PC-9 (cell line): ENCODE data around the gene LIPE. TPM values are rescaled to one million over a fixed set of nuclear protein-coding genes. Genes with fewer than 3 reads are reported as not detected.

Experiments
- BruUV-seq: library from RNA; stranded (reverse); fragments of 400-500 nt; replicated peaks from 2 replicates; lab custom pipeline; 2021; lab: Mats Ljungman, UMichigan
- CTCF ChIA-PET: fragments of 300-600 bp; sonication (Branson Sonifier 250); formaldehyde crosslinking; loops from one replicate; lab custom pipeline; 2022; ENCODE audit warnings: antibody characterized with exemption; lab: Charles Lee
- POLR2A ChIA-PET: fragments of 300-600 bp; sonication (Branson Sonifier 250); formaldehyde crosslinking; loops from one replicate; lab custom pipeline; 2022; ENCODE audit warnings: antibody characterized with exemption; ENCODE audit not compliant: unreplicated experiment; lab: Charles Lee
- DNase-seq, 2 experiments: peaks; one replicate each; pipeline versions ENCODE4 v3.0.0 to v3.0.0-alpha.2; 2015 to 2022; ENCODE audit warnings: mixed read lengths in 1 of 2
- H2AFZ ChIP-seq: fragments of 200-600 bp; sonication (generic); 2 replicates; pipeline ENCODE4 v1.8.1; 2017; ENCODE audit warnings: antibody characterized with exemption
- H3F3A ChIP-seq: fragments of 200-600 bp; sonication (generic); 2 replicates; pipeline ENCODE4 v1.8.1; 2017; ENCODE audit warnings: antibody characterized with exemption, mild to moderate bottlenecking, low read depth; ENCODE audit not compliant: insufficient read depth
- H3K27ac ChIP-seq: fragments of 200-600 bp; sonication (generic); 2 replicates; pipeline ENCODE4 v1.6.1; 2016; ENCODE audit warnings: mixed run types
- H3K27me3 ChIP-seq: fragments of 200-600 bp; sonication (generic); 2 replicates; pipeline ENCODE4 v1.6.1; 2016; ENCODE audit warnings: low read depth, mixed run types; ENCODE audit not compliant: insufficient read depth
- H3K36me3 ChIP-seq: fragments of 200-600 bp; sonication (generic); 2 replicates; pipeline ENCODE4 v1.6.1; 2016; ENCODE audit warnings: low read depth, mixed run types
- H3K4me1 ChIP-seq: fragments of 200-600 bp; sonication (generic); replicated peaks from 2 replicates; pipeline ENCODE4 v1.6.1; 2016; ENCODE audit warnings: mixed run types; ENCODE audit not compliant: insufficient read depth
- H3K4me2 ChIP-seq: fragments of 200-600 bp; sonication (generic); 2 replicates; pipeline ENCODE4 v1.6.1; 2017; ENCODE audit warnings: mixed run types
- H3K4me3 ChIP-seq: fragments of 200-600 bp; sonication (generic); 2 replicates; pipeline ENCODE4 v1.6.1; 2016; ENCODE audit warnings: mixed run types
- H3K79me2 ChIP-seq: fragments of 200-600 bp; sonication (generic); 2 replicates; pipeline ENCODE4 v1.6.1; 2017; ENCODE audit warnings: low read depth, mixed run types
- H3K9me2 ChIP-seq: fragments of 200-600 bp; sonication (generic); 2 replicates; pipeline ENCODE4 v1.8.1; 2017; ENCODE audit warnings: mild to moderate bottlenecking; ENCODE audit not compliant: insufficient read depth
- H3K9me3 ChIP-seq: fragments of 200-600 bp; sonication (generic); 2 replicates; pipeline ENCODE4 v1.8.1; 2016; ENCODE audit warnings: low read depth; ENCODE audit not compliant: insufficient read depth
- H4K20me1 ChIP-seq: fragments of 200-600 bp; sonication (generic); 2 replicates; pipeline ENCODE4 v1.8.1; 2017; ENCODE audit not compliant: insufficient read depth
- EZH2 ChIP-seq: fragments of 200-600 bp; sonication (generic); IDR thresholded peaks from 2 replicates; pipeline ENCODE4 v1.8.0; 2017; ENCODE audit warnings: antibody characterized with exemption, low read depth
- intact Hi-C: fragments of 100-400 bp; cut with micrococcal nuclease; formaldehyde crosslinking; loops from one replicate; pipeline ENCODE4 v1.10.0; 2022; ENCODE audit not compliant: unreplicated experiment
- total RNA-seq: library from RNA; stranded (reverse); gene quantifications from 2 replicates; pipeline ENCODE4 v1.2.3, GENCODE V29; 2021
- TF ChIP-seq, protein P1 (sequence below): fragments of 200-600 bp; sonication (generic); conservative IDR thresholded peaks from 2 replicates; pipeline ENCODE4 v1.6.1; 2017; ENCODE audit warnings: mixed run types, antibody characterized with exemption, mild to moderate bottlenecking, moderate library complexity

The LIPE gene
- total RNA-seq, 1 experiment from 2014 or later: 12.7 TPM

DNA sequence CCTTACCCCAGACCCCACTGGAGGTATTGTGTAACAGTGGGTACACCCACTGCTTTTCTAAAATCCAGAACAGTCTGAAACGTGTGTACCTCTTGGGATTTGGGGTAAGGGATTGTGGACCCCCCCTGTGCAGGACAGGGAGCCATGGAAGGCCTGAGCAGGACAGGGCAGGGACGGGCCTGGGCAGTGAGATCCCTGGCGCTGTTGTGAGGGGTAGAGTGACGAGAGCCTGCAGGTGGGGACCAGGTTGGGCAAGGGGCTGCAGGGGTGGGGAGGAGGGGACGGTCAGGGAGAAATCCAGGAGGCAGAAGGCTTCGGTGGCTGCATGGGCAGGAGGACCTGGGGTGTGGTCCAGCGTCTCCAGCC lies 65.7 kb downstream of the LIPE start:
- no peak for DNase-seq
- Histone ChIP-seq H3K4me3 (no peak overlapping the region), H3K27me3 (no peaks in the 10 kb centered on the region), H3K9me3 (no peaks in the 10 kb centered on the region; the same call in 1 of the 2 replicates), H3K4me1 (no peaks in the 10 kb centered on the region), H3K79me2 (no peaks in the 10 kb centered on the region), H4K20me1 (no peaks in the 10 kb centered on the region), H3K27ac (no peak overlapping the region), H3K4me2 (no peak overlapping the region), H3K36me3 (no peaks in the 10 kb centered on the region), H3F3A (no peaks in the 10 kb centered on the region), H2AFZ (no peak overlapping the region), H3K9me2 (no peaks in the 10 kb centered on the region)
- TF ChIP-seq, protein P1, sequence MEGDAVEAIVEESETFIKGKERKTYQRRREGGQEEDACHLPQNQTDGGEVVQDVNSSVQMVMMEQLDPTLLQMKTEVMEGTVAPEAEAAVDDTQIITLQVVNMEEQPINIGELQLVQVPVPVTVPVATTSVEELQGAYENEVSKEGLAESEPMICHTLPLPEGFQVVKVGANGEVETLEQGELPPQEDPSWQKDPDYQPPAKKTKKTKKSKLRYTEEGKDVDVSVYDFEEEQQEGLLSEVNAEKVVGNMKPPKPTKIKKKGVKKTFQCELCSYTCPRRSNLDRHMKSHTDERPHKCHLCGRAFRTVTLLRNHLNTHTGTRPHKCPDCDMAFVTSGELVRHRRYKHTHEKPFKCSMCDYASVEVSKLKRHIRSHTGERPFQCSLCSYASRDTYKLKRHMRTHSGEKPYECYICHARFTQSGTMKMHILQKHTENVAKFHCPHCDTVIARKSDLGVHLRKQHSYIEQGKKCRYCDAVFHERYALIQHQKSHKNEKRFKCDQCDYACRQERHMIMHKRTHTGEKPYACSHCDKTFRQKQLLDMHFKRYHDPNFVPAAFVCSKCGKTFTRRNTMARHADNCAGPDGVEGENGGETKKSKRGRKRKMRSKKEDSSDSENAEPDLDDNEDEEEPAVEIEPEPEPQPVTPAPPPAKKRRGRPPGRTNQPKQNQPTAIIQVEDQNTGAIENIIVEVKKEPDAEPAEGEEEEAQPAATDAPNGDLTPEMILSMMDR: no peak
- TF ChIP-seq EZH2: no peak
- ChIA-PET POLR2A (no interaction called here), CTCF (no interaction called here)
- intact Hi-C loops: no loop called here
- BruUV-seq: no TSS peak

DNA sequence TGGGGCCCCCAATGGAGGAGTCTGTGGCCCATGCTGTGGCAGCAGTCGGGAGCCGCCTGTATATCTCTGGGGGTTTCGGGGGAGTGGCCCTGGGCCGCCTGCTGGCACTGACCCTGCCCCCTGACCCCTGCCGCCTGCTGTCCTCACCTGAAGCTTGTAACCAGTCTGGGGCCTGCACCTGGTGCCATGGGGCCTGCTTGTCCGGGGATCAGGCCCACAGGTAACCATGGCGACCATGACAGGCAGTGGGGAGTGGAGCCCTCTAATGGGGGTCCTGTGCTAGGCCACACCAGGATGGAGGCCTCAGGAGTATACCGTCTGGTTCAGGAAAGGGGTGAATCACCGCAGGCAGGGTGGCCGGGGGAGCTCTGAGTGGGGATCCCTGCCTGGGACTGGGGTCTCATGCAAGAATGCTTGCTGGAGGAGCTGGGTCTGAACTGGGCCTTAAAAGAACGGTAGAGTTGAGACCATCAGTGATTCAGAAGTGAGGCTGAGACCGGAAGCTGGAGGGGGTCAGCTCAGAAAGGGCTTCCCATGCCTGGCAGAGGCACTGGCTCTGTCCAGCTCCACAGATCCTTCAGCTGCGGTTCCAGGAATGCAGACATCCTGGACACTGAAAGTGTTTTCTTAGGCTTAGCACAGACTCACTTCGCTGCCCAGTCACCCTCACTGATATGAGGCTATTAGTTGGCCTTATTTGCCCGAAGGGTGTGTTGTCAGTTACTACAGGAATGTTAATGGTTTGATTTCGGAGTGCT lies 66.2 kb downstream of the LIPE start:
- Histone ChIP-seq H4K20me1 (no peaks in the 10 kb centered on the region), H3K4me2 (no peak overlapping the region), H3F3A (no peaks in the 10 kb centered on the region), H3K9me2 (no peaks in the 10 kb centered on the region), H3K9me3 (no peaks in the 10 kb centered on the region; the same call in 1 of the 2 replicates), H2AFZ (no peak overlapping the region), H3K4me1 (no peaks in the 10 kb centered on the region), H3K27ac (no peak overlapping the region), H3K4me3 (no peak overlapping the region), H3K27me3 (no peaks in the 10 kb centered on the region), H3K79me2 (no peaks in the 10 kb centered on the region), H3K36me3 (no peaks in the 10 kb centered on the region)
- POLR2A ChIA-PET: no interaction called here
- intact Hi-C loops: no loop called here
- TF ChIP-seq, protein P1: no peak
- TF ChIP-seq EZH2: no peak
- CTCF ChIA-PET: no interaction called here
- DNase-seq: no peak
- BruUV-seq: no TSS peak

DNA sequence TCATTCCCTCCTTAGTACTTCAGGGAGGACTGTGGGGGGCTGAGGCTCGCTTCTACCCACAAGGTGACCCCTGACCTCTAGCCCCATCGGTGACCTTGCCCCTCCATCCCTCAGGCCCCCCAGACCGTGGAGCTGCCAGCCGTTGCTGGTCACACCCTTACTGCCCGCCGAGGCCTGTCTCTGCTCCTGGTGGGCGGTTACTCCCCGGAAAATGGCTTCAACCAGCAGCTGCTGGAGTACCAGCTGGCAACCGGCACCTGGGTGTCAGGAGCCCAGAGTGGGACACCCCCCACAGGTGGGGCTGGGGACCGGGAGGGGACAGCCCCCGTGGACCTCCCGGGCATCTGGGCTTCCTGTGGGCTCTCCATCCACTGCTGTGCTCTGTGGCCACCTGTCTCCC lies 69.9 kb downstream of the LIPE start:
- no peak overlapping the region for H3K4me2 ChIP-seq
- no peak for TF ChIP-seq EZH2
- TF ChIP-seq, protein P1: no peak
- DNase-seq: no peak
- no peaks in the 10 kb centered on the region for H3K79me2 ChIP-seq
- H3K4me1 ChIP-seq: no peaks in the 10 kb centered on the region
- H3K27ac ChIP-seq: no peak overlapping the region
- ChIA-PET POLR2A (no interaction called here), CTCF (no interaction called here)
- no peaks in the 10 kb centered on the region for H4K20me1 ChIP-seq
- no peak overlapping the region for H3K4me3 ChIP-seq
- intact Hi-C loops: no loop called here
- no TSS peak for BruUV-seq
- H2AFZ ChIP-seq: no peak overlapping the region
- H3K36me3 ChIP-seq: no peaks in the 10 kb centered on the region
- no peaks in the 10 kb centered on the region for H3K9me3 ChIP-seq
- H3K9me2 ChIP-seq: no peaks in the 10 kb centered on the region
- no peaks in the 10 kb centered on the region for H3F3A ChIP-seq
- H3K27me3 ChIP-seq: no peaks in the 10 kb centered on the region
